Neural progenitor cell (in vitro differentiated cells): ENCODE measurements around the gene FGG. TPM values are rescaled to one million over a fixed set of nuclear protein-coding genes. Genes with fewer than 3 reads are reported as not detected.
A peak's percentile ranks its signal among the peaks of the same experiment; 100 is the strongest.

Experiments
- DNase-seq: peaks from one replicate; pipeline ENCODE4 v3.0.0-alpha.2; 2016; ENCODE audit warnings: low spot score
- H2AFZ ChIP-seq: fragments of 200-600 bp; sonication (generic); replicated peaks from 2 replicates; pipeline ENCODE4 v1.6.1; 2016; ENCODE audit warnings: antibody characterized with exemption
- H3F3A ChIP-seq: fragments of 200-600 bp; sonication (generic); 2 replicates; pipeline ENCODE4 v1.6.1; 2016; ENCODE audit warnings: antibody characterized with exemption, low read depth
- H3K27ac ChIP-seq: fragments of 200-600 bp; sonication (generic); 2 replicates; pipeline ENCODE4 v1.5.1; 2016; ENCODE audit warnings: mild to moderate bottlenecking
- H3K27me3 ChIP-seq: fragments of 200-600 bp; sonication (generic); 2 replicates; pipeline ENCODE4 v1.6.1; 2016; ENCODE audit warnings: mild to moderate bottlenecking, moderate library complexity
- H3K36me3 ChIP-seq: fragments of 200-600 bp; sonication (generic); 2 replicates; pipeline ENCODE4 v1.5.1; 2016
- H3K4me1 ChIP-seq: fragments of 200-600 bp; sonication (generic); 2 replicates; pipeline ENCODE4 v1.6.1; 2016; ENCODE audit warnings: mixed run types
- H3K4me2 ChIP-seq: fragments of 200-600 bp; sonication (generic); 2 replicates; pipeline ENCODE4 v1.6.1; 2016
- H3K4me3 ChIP-seq: fragments of 200-600 bp; sonication (generic); 2 replicates; pipeline ENCODE4 v1.5.1; 2016
- H3K79me2 ChIP-seq: fragments of 200-600 bp; sonication (generic); 2 replicates; pipeline ENCODE4 v1.6.1; 2016; ENCODE audit warnings: low read depth
- H3K9ac ChIP-seq: fragments of 200-600 bp; sonication (generic); 2 replicates; pipeline ENCODE4 v1.6.1; 2016
- H3K9me3 ChIP-seq: fragments of 200-600 bp; sonication (generic); 2 replicates; pipeline ENCODE4 v1.5.1; 2016; ENCODE audit warnings: low read depth
- H4K20me1 ChIP-seq: fragments of 200-600 bp; sonication (generic); 2 replicates; pipeline ENCODE4 v1.6.1; 2016; ENCODE audit warnings: low read depth
- H3K27ac Mint-ChIP-seq: 3 replicates; pipeline ENCODE4 v1.8.0; 2021; ENCODE audit warnings: mixed read lengths
- H3K27me3 Mint-ChIP-seq: 2 replicates; pipeline ENCODE4 v1.8.0; 2022; ENCODE audit warnings: low read depth, mild to moderate bottlenecking, inconsistent platforms, moderate library complexity, mixed read lengths; ENCODE audit not compliant: insufficient read depth
- H3K36me3 Mint-ChIP-seq: 3 replicates; pipeline ENCODE4 v1.8.0; 2021; ENCODE audit warnings: mixed read lengths
- H3K4me1 Mint-ChIP-seq: 3 replicates; pipeline ENCODE4 v1.8.0; 2021; ENCODE audit warnings: mixed read lengths
- H3K4me3 Mint-ChIP-seq: 3 replicates; pipeline ENCODE4 v1.8.0; 2021; ENCODE audit warnings: mild to moderate bottlenecking, moderate library complexity, mixed read lengths
- H3K9me3 Mint-ChIP-seq: 3 replicates; pipeline ENCODE4 v1.8.0; 2020; ENCODE audit warnings: mixed read lengths
- EZH2 ChIP-seq: fragments of 200-600 bp; sonication (generic); IDR thresholded peaks from 2 replicates; pipeline ENCODE4 v1.6.1; 2017; ENCODE audit warnings: antibody characterized with exemption, mild to moderate bottlenecking, moderate library complexity
- EZH2phosphoT487 ChIP-seq: fragments of 200-600 bp; sonication (generic); IDR thresholded peaks from 2 replicates; pipeline ENCODE4 v1.6.1; 2017; ENCODE audit warnings: antibody characterized with exemption
- total RNA-seq: library from RNA; depleted of rRNA; stranded (reverse); fragments of >200 nt; gene quantifications from 2 replicates; pipeline ENCODE4 v1.2.3, GENCODE V29; 2015; ENCODE audit warnings: low replicate concordance
- TF ChIP-seq, protein P1 (sequence below): fragments of 200-600 bp; sonication (generic); IDR thresholded peaks from 2 replicates; pipeline ENCODE4 v1.5.1; 2017; ENCODE audit warnings: antibody characterized with exemption, mild to moderate bottlenecking

The FGG gene
- total RNA-seq, 1 donor from 2014 or later = not detected

DNA sequence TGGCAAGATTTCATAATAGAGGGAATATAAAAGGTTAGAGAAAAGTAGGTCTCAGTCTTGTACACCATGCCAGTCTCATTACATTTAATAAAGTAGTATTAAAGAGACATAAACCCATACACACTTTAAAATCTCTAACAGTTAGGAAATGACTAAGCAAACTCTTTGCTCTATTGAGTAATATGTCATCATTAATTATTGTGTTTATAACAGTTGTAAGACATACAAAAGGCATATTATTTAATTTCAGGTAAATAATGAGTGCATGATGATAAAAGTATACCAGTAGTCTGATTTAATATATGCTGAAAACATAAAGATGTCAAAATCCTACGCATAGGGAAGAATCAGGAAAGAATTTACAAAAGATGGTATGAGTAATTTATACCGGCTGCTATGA, 31.0 kb upstream of the FGG start:
- Histone ChIP-seq H3K9ac (no peak overlapping the region), H3K27ac (no peak overlapping the region), H3K4me2 (no peak overlapping the region), H3K27me3 (no peaks in the 10 kb centered on the region), H3K4me3 (no peak overlapping the region), H3K4me1 (no peaks in the 10 kb centered on the region), H2AFZ (no peak overlapping the region), H3K9me3 (no peaks in the 10 kb centered on the region), H3F3A (no peaks in the 10 kb centered on the region), H4K20me1 (no peaks in the 10 kb centered on the region), H3K36me3 (no peaks in the 10 kb centered on the region), H3K79me2 (no peaks in the 10 kb centered on the region)
- Mint-ChIP-seq H3K27ac (no peak overlapping the region), H3K4me1 (no peaks in the 10 kb centered on the region), H3K27me3 (peaks cover 5% of the 10 kb centered on the region), H3K36me3 (no peaks in the 10 kb centered on the region), H3K9me3 (no peaks in the 10 kb centered on the region), H3K4me3 (no peak overlapping the region)
- TF ChIP-seq, protein P1, sequence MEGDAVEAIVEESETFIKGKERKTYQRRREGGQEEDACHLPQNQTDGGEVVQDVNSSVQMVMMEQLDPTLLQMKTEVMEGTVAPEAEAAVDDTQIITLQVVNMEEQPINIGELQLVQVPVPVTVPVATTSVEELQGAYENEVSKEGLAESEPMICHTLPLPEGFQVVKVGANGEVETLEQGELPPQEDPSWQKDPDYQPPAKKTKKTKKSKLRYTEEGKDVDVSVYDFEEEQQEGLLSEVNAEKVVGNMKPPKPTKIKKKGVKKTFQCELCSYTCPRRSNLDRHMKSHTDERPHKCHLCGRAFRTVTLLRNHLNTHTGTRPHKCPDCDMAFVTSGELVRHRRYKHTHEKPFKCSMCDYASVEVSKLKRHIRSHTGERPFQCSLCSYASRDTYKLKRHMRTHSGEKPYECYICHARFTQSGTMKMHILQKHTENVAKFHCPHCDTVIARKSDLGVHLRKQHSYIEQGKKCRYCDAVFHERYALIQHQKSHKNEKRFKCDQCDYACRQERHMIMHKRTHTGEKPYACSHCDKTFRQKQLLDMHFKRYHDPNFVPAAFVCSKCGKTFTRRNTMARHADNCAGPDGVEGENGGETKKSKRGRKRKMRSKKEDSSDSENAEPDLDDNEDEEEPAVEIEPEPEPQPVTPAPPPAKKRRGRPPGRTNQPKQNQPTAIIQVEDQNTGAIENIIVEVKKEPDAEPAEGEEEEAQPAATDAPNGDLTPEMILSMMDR = no peak
- no peak for TF ChIP-seq EZH2
- no peak for TF ChIP-seq EZH2phosphoT487
- DNase-seq = no peak

DNA sequence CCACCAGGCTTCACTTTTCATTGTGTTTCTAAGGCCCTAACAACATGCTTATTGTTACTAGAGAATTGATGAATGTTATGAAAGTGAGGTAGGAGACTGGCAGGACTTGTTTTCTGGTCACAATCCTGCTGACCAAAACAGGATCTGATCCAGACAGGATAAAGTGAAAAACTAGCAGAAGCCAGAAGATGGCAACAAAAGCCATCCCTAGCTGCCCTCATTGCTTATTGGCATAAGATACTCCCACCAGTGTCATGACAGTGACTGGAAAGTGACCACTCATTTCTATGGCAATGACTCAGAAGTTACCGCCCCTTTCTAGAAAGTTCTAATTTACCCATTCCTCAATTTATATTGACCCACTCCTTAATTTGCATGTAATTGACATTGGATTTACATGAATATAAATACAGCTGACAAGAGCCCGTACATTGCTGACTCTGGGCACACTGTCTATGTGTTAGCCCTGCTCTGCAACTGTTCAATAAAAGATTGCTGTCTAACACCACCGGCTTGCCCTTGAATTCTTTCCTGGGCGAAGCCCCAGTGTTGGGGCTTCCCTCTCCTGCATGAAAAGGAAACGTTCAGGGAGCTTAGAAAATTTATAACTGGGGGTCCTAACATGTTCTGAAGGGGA, 30.0 kb upstream of the FGG start:
- no peaks in the 10 kb centered on the region for H3K27me3 ChIP-seq
- H3K27ac ChIP-seq = no peak overlapping the region
- peak; percentile 20 for DNase-seq
- no peak overlapping the region for H3K4me2 ChIP-seq
- no peaks in the 10 kb centered on the region for H3K36me3 ChIP-seq
- no peaks in the 10 kb centered on the region for H3K79me2 ChIP-seq
- H3K9me3 ChIP-seq = no peaks in the 10 kb centered on the region
- no peaks in the 10 kb centered on the region for H3K4me1 ChIP-seq
- no peak overlapping the region for H3K9ac ChIP-seq
- H3K36me3 Mint-ChIP-seq = no peaks in the 10 kb centered on the region
- H3K9me3 Mint-ChIP-seq = no peaks in the 10 kb centered on the region
- no peak overlapping the region for H3K4me3 ChIP-seq
- no peaks in the 10 kb centered on the region for H4K20me1 ChIP-seq
- no peaks in the 10 kb centered on the region for H3F3A ChIP-seq
- H3K27ac Mint-ChIP-seq = no peak overlapping the region
- H3K4me3 Mint-ChIP-seq = no peak overlapping the region
- H3K27me3 Mint-ChIP-seq = peaks cover 6% of the 10 kb centered on the region
- no peak overlapping the region for H2AFZ ChIP-seq
- TF ChIP-seq EZH2phosphoT487 (no peak), EZH2 (no peak)
- TF ChIP-seq, protein P1 = peak; percentile 27
- H3K4me1 Mint-ChIP-seq = no peaks in the 10 kb centered on the region

DNA sequence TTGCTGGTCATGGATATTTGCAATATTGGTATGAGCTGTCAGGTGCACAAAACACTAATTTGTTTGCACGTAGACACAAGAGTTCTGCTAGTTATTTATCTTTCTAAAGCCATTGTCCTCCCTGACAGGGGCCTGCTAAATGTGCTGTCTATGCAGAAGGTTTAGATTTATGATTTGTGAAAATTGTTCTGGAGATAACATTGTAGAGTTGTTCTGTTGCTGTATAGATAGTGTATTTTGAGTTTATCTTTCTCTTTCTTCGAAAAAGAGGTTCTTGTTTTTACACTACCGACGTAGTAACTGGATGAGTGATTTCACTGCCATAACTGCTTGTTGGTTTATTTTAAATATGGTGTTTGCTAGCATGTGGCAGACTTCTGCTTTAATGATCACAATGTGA, 28.5 kb upstream of the FGG start:
- no peaks in the 10 kb centered on the region for H3K4me1 ChIP-seq
- DNase-seq = no peak
- Mint-ChIP-seq H3K27me3 (peaks cover 3% of the 10 kb centered on the region), H3K27ac (no peak overlapping the region), H3K9me3 (no peaks in the 10 kb centered on the region), H3K4me1 (no peaks in the 10 kb centered on the region), H3K4me3 (no peak overlapping the region), H3K36me3 (no peaks in the 10 kb centered on the region)
- H3K4me3 ChIP-seq = no peak overlapping the region
- no peaks in the 10 kb centered on the region for H3K36me3 ChIP-seq
- H3F3A ChIP-seq = no peaks in the 10 kb centered on the region
- no peaks in the 10 kb centered on the region for H3K27me3 ChIP-seq
- no peaks in the 10 kb centered on the region for H4K20me1 ChIP-seq
- TF ChIP-seq EZH2phosphoT487 (no peak), EZH2 (no peak)
- TF ChIP-seq, protein P1 = no peak
- no peak overlapping the region for H3K27ac ChIP-seq
- no peak overlapping the region for H3K9ac ChIP-seq
- no peaks in the 10 kb centered on the region for H3K79me2 ChIP-seq
- H2AFZ ChIP-seq = no peak overlapping the region
- H3K9me3 ChIP-seq = no peaks in the 10 kb centered on the region
- H3K4me2 ChIP-seq = no peak overlapping the region
